Progenitor cell of endocrine pancreas (in vitro differentiated cells): Measurements from ENCODE around the gene ANO10. TPM values are rescaled to one million over a fixed set of nuclear protein-coding genes. Genes with fewer than 3 reads are reported as not detected.
"Not testable (repeated sequence)": the region's sequence is repeated elsewhere in the genome, so short reads cannot be mapped to it uniquely, and the experiment has no call there.

Experiments
- DNase-seq: peaks from one replicate; pipeline ENCODE4 v3.0.0; 2021; ENCODE audit warnings: low spot score; ENCODE audit not compliant: unreplicated experiment
- H3K27ac Mint-ChIP-seq: 2 replicates; pipeline ENCODE4 v1.8.0; 2021; ENCODE audit warnings: mild to moderate bottlenecking, moderate library complexity, mixed read lengths
- H3K27me3 Mint-ChIP-seq: 2 replicates; pipeline ENCODE4 v1.8.0; 2021; ENCODE audit warnings: mixed read lengths
- H3K36me3 Mint-ChIP-seq: 2 replicates; pipeline ENCODE4 v1.8.0; 2022; ENCODE audit warnings: mixed read lengths; ENCODE audit not compliant: insufficient read depth
- H3K4me1 Mint-ChIP-seq: 2 replicates; pipeline ENCODE4 v1.8.0; 2021; ENCODE audit warnings: low read depth, mixed read lengths
- H3K4me3 Mint-ChIP-seq: 2 replicates; pipeline ENCODE4 v1.8.0; 2021; ENCODE audit warnings: low read depth, mild to moderate bottlenecking, moderate library complexity, mixed read lengths
- H3K9me3 Mint-ChIP-seq: 2 replicates; pipeline ENCODE4 v1.8.0; 2021; ENCODE audit warnings: low read depth, mixed read lengths
- total RNA-seq: library from RNA; stranded (reverse); gene quantifications from 2 replicates; pipeline ENCODE4 v1.2.1, GENCODE V29; 2021
- TF ChIP-seq, protein P1 (sequence below): fragments of 200-600 bp; sonication (generic); IDR thresholded peaks from one replicate; pipeline ENCODE4 v1.5.0; 2021; ENCODE audit warnings: antibody characterized with exemption, mild to moderate bottlenecking; ENCODE audit not compliant: unreplicated experiment

Gene ANO10
- total RNA-seq, 1 donor from 2014 or later: 30.1 TPM

DNA sequence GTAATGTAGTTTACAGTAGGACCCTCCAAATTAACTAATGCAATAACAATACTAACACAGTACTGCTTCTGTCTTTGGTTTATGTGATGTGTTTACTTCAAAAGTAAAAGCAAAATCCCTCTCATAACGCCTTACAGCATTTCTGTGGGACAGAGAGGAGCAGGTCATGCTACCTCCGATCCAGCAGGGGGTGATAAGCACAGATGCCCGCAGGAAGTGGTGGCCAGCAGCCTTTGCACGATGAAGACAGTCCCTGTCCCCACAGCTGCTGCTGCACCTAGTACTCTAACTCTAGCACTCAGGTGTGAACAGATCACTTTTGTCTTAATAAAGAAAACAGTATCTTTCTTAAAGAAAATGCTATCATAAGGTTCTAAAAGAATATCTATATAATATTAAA lies 38.3 kb downstream of the ANO10 start:
- no peak overlapping the region for H3K4me3 Mint-ChIP-seq
- H3K9me3 Mint-ChIP-seq: no peaks in the 10 kb centered on the region
- no peaks in the 10 kb centered on the region for H3K27me3 Mint-ChIP-seq
- H3K27ac Mint-ChIP-seq: no peak overlapping the region
- no peak for DNase-seq
- TF ChIP-seq, protein P1, sequence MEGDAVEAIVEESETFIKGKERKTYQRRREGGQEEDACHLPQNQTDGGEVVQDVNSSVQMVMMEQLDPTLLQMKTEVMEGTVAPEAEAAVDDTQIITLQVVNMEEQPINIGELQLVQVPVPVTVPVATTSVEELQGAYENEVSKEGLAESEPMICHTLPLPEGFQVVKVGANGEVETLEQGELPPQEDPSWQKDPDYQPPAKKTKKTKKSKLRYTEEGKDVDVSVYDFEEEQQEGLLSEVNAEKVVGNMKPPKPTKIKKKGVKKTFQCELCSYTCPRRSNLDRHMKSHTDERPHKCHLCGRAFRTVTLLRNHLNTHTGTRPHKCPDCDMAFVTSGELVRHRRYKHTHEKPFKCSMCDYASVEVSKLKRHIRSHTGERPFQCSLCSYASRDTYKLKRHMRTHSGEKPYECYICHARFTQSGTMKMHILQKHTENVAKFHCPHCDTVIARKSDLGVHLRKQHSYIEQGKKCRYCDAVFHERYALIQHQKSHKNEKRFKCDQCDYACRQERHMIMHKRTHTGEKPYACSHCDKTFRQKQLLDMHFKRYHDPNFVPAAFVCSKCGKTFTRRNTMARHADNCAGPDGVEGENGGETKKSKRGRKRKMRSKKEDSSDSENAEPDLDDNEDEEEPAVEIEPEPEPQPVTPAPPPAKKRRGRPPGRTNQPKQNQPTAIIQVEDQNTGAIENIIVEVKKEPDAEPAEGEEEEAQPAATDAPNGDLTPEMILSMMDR: peak; percentile 7
- no peaks in the 10 kb centered on the region for H3K36me3 Mint-ChIP-seq
- no peaks in the 10 kb centered on the region for H3K4me1 Mint-ChIP-seq

DNA sequence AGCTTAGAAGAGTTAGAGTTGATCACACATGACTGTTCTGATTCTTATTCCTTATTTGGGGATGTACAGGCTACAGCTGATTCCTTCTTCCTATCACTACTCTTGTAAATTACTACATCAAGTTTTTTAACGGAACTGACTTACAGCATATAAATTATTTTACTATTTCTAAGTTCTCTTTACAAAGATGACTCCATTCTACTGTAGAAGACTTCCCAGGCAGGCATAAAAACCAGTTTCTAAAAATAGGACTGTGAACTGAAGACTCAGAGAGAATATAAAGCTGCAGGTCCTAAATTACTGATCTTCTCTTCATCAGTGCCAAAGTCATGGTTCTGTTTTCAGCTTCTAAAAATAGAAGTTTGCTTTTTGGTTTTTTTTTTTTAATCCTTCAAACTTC lies 38.9 kb downstream of the ANO10 start:
- no peak overlapping the region for H3K27ac Mint-ChIP-seq
- no peaks in the 10 kb centered on the region for H3K9me3 Mint-ChIP-seq
- H3K4me3 Mint-ChIP-seq: no peak overlapping the region
- no peaks in the 10 kb centered on the region for H3K36me3 Mint-ChIP-seq
- TF ChIP-seq, protein P1: no peak
- no peak for DNase-seq
- H3K27me3 Mint-ChIP-seq: no peaks in the 10 kb centered on the region
- no peaks in the 10 kb centered on the region for H3K4me1 Mint-ChIP-seq

DNA sequence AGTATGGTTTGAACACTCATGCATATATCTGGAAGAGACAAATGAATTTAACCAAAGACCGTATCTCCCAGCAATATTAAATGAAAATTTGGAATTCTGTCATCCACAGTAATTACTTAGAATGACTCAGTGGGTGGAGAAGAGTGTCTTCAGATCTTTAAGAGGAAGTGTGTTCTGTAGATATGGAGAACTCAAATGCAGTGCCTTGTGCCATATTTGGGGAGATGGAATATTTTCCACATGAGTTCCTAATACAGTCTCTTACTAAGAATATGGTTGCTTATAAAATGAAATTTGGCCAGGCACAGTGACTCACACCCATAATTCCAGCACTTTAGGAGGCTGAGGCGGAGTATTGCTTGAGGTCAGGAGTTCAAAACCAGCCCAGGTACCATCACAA lies 40.5 kb downstream of the ANO10 start:
- DNase-seq: no peak
- no peaks in the 10 kb centered on the region for H3K9me3 Mint-ChIP-seq
- H3K27me3 Mint-ChIP-seq: no peaks in the 10 kb centered on the region
- H3K27ac Mint-ChIP-seq: no peak overlapping the region
- TF ChIP-seq, protein P1: no peak
- H3K4me3 Mint-ChIP-seq: no peak overlapping the region
- H3K36me3 Mint-ChIP-seq: peaks cover 2% of the 10 kb centered on the region
- H3K4me1 Mint-ChIP-seq: no peaks in the 10 kb centered on the region

DNA sequence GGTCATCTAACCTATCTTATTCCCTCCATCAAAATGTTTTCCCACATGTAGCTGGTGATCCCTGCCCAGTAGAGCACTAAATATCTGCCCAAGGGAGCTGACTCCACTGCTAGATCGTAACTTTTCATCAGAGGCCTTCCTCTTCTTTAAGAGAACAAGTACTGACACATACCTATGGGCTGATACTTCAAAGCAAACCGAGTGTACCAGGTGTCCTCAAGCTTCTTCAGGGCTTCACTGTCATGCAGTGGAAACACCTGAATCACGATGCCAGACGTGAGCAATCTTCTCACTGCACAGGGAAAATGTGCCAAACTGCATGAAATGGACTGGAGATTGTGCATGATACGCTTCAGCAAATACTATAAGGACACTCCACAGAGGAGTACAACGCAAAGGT lies 41.6 kb downstream of the ANO10 start:
- H3K27me3 Mint-ChIP-seq: no peaks in the 10 kb centered on the region
- TF ChIP-seq, protein P1: no peak
- H3K9me3 Mint-ChIP-seq: no peaks in the 10 kb centered on the region
- no peaks in the 10 kb centered on the region for H3K4me1 Mint-ChIP-seq
- H3K27ac Mint-ChIP-seq: no peak overlapping the region
- no peak for DNase-seq
- peaks cover 2% of the 10 kb centered on the region for H3K36me3 Mint-ChIP-seq
- no peak overlapping the region for H3K4me3 Mint-ChIP-seq

GRCh38 chr3:43573576-43573975 lies 48.2 kb downstream of the ANO10 start:
- no peak overlapping the region for H3K27ac Mint-ChIP-seq
- H3K4me3 Mint-ChIP-seq: no peak overlapping the region
- H3K4me1 Mint-ChIP-seq: no peaks in the 10 kb centered on the region
- H3K27me3 Mint-ChIP-seq: no peaks in the 10 kb centered on the region
- H3K36me3 Mint-ChIP-seq: peaks cover 3% of the 10 kb centered on the region
- TF ChIP-seq, protein P1: no peak
- H3K9me3 Mint-ChIP-seq: no peaks in the 10 kb centered on the region
- DNase-seq: no peak

DNA sequence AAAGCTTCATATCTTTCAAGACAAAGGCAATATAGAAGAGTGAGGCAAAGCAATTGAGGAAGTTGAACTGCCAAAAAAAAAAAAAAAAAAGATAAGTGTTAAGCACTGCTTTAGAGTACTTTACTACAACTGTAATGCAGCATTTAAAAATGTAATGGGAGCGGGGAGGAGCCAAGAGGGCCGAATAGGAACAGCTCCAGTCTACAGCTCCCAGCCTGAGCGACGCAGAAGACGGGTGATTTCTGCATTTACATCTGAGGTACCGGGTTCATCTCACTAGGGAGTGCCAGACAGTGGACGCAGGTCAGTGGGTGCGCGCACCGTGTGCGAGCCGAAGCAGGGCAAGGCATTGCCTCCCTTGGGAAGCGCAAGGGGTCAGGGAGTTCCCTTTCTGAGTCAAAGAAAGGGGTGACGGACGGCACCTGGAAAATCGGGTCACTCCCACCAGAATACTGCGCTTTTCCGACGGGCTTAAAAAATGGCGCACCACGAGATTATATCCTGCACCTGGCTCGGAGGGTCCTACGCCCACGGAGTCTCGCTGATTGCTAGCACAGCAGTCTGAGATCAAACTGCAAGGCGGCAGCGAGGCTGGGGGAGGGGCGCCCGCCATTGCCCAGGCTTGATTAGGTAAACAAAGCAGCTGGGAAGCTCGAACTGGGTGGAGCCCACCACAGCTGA lies 56.0 kb downstream of the ANO10 start:
- H3K27me3 Mint-ChIP-seq, DNase-seq, H3K36me3 Mint-ChIP-seq, H3K27ac Mint-ChIP-seq, H3K4me1 Mint-ChIP-seq, H3K9me3 Mint-ChIP-seq: not testable (repeated sequence)
- H3K4me3 Mint-ChIP-seq: peak overlapping the region; percentile 16
